ENCODE results near the gene H1-8.

GRCh38 chr3:129558081-129558771 lies 15.3 kb downstream of the H1-8 start:
- no peak for TF ChIP-seq CTCF (IDR thresholded peaks at IDR 0.05 in 2 of 3, conservative IDR thresholded peaks at IDR 0.05 in 1 of 3; ENCODE audit: insufficient read depth in 2 of 3, low read depth in 1 of 3, low read length in 3 of 3)
- no peak for TF ChIP-seq ATF2 (CRISPR knock-in tag; IDR thresholded peaks at IDR 0.05)
- no peak for TF ChIP-seq SMAD1 (IDR thresholded peaks at IDR 0.05; ENCODE audit: low read depth, low read length, partially characterized antibody)
- TF ChIP-seq CEBPB (tag; IDR thresholded peaks at IDR 0.05) = no peak
- TF ChIP-seq CUX1 (CRISPR knock-in tag; IDR thresholded peaks at IDR 0.05) = no peak
- TF ChIP-seq TEAD4 (IDR thresholded peaks at IDR 0.05; ENCODE audit: low read length) = no peak
- no peak for TF ChIP-seq TEAD4 (CRISPR knock-in tag; IDR thresholded peaks at IDR 0.05; ENCODE audit: borderline replicate concordance)
- TF ChIP-seq ATF4 (CRISPR knock-in tag; IDR thresholded peaks at IDR 0.05) = no peak
- no peak for TF ChIP-seq EWSR1 (IDR thresholded peaks at IDR 0.05; ENCODE audit: borderline replicate concordance, low read depth, partially characterized antibody)
- no peak for TF ChIP-seq GABPA (tag; conservative IDR thresholded peaks at IDR 0.05; ENCODE audit: low read depth)
